Esophagus (tissue), 2 donors: Measurements from ENCODE around the gene TDRD9. TPM values are rescaled to one million over a fixed set of nuclear protein-coding genes. Genes with fewer than 3 reads are reported as not detected.

Source experiments
- H3K27ac ChIP-seq, 2 donors: one replicate each; pipeline ENCODE4 v1.5.1; 2013; ENCODE audit warnings: low read depth in 2 of 2, mild to moderate bottlenecking in 2 of 2, inconsistent platforms in 1 of 2, low read length in 1 of 2, moderate library complexity in 1 of 2
- H3K27me3 ChIP-seq, 2 donors: one replicate each; pipeline ENCODE4 v1.6.1; 2013; ENCODE audit warnings: low read length in 2 of 2, control low read depth in 1 of 2, mild to moderate bottlenecking in 1 of 2; ENCODE audit not compliant: insufficient read depth in 2 of 2, control insufficient read depth in 1 of 2
- H3K36me3 ChIP-seq, 2 donors: one replicate each; pipeline ENCODE4 v1.6.1; 2013; ENCODE audit warnings: low read length in 1 of 2; ENCODE audit not compliant: control insufficient read depth in 2 of 2, insufficient read depth in 2 of 2
- H3K4me1 ChIP-seq, 2 donors: one replicate each; pipeline ENCODE4 v1.6.1; 2013; ENCODE audit warnings: low read length in 1 of 2; ENCODE audit not compliant: control insufficient read depth in 2 of 2, insufficient read depth in 2 of 2
- H3K4me3 ChIP-seq, 2 donors: one replicate each; pipeline ENCODE4 v1.5.1; 2013; ENCODE audit warnings: low read length in 2 of 2, mild to moderate bottlenecking in 2 of 2, low read depth in 1 of 2, moderate library complexity in 1 of 2
- H3K9me3 ChIP-seq, 2 donors: one replicate each; pipeline ENCODE4 v1.6.1; 2013; ENCODE audit warnings: mild to moderate bottlenecking in 2 of 2, low read depth in 1 of 2, low read length in 1 of 2, moderate library complexity in 1 of 2; ENCODE audit not compliant: control insufficient read depth in 2 of 2, insufficient read depth in 1 of 2
- WGBS, 2 donors: extraction: QIAGEN DNeasy Blood & Tissue Kit; methylation state at CpG; one replicate each; pipeline ENCODE4 v1.1.7; 2013; 5-methylcytosine and 5-hydroxymethylcytosine counted together
- polyA plus RNA-seq, 2 donors: library from polyadenylated mRNA; stranded (reverse); fragments of 200-250 nt; gene quantifications; one replicate each; pipeline ENCODE4 v1.2.3, GENCODE V29; 2013
- donor health status: healthy with polysubstance abuse.
- donor health status: Bipolar disorder and iron deficiency.

The TDRD9 gene
- polyA plus RNA-seq, 2 donors, result 0.28 to 0.39 TPM

DNA sequence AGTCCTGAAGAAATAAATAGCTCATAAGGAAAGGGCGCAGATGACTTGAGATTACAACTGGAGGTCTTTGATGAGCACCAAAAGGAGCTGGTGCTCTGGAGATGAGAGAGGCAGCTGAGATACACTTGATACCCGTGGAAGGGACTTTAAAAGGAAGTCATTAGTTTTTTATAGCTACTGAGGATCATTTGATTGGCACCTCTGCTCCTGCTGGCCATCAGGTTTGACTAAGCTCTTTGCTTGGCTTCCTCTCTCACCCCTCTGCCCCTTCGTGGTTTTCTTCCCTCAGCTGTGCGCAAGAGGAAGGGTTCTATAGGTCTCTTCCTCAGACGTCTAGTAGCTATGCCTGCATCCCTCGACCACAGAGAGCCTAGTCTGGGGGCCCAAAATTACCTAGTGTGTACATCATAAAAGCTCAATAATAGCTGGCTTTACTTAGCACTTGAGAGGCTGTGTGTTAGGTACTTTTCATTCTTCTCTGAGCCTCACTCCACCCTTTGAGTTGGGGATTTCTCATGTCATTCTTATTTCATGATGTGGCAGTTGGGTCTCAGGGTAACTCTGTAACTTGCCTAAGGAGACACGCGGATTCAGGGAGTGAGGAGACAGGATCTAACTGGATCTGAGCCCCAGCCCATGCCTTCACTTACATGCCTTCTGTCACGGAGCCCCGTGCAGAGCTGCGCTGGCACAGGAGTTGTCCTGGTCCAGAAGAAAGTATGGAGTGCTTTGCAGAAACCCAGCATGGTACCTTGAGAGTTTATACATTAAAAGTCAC is 88.8 kb downstream of the TDRD9 start:
- Histone ChIP-seq H3K27ac (no peak overlapping the region), H3K36me3 (no peaks in the 10 kb centered on the region), H3K9me3 (no peaks in the 10 kb centered on the region), H3K4me1 (no peaks in the 10 kb centered on the region), H3K4me3 (no peak overlapping the region), H3K27me3 (no peaks in the 10 kb centered on the region)
- 67 to 75% methylated on average over 11 of the region's 11 CpGs for WGBS, 2 donors

DNA sequence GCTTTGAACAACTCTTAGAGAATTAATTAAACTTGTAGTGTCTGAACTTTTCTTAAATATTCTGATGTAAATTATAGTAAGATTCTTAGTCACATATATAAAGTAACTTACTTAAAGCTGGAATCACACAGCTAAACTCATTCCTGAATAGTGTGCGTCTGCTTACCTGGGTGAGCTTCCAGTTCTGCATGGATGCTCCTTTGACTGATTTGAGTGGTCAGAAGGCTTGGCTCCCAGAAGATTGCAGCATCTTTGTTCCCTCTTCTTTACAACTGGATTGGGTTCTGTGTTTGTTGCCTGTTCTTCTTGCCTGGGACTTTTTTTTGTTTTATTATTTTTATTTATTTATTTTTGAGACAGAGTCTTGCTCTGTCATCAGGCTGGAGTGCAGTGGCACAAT is 90.8 kb downstream of the TDRD9 start:
- no peak overlapping the region for H3K4me3 ChIP-seq
- 84 to 100% methylated on average over 1 of the region's 1 CpG for WGBS, 2 donors
- H3K9me3 ChIP-seq, result no peaks in the 10 kb centered on the region
- H3K36me3 ChIP-seq, result no peaks in the 10 kb centered on the region
- no peak overlapping the region for H3K27ac ChIP-seq
- no peaks in the 10 kb centered on the region for H3K27me3 ChIP-seq
- H3K4me1 ChIP-seq, result no peaks in the 10 kb centered on the region

DNA sequence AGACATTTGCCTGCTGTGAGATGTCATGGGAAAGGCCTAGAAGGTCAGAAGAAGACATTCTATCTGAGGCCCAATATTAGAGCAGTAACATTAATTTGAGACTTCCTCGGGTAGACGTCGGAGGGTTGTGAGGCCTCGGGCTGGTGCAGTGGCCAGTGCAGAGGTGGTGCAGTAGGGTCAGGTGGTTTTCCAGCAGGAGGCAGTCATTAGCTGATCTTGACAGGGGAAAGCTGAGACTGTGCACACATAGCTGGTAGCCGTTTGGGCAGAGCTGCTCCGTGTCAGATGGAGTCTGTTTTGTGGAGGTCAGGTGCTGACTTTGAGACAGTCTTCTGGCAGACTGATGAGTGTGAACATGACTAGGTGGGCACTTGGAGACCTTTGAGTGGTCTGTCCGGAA is 91.5 kb downstream of the TDRD9 start:
- H3K27me3 ChIP-seq, result no peaks in the 10 kb centered on the region
- WGBS, 2 donors, result 79 to 80% methylated on average over 7 of the region's 7 CpGs
- no peak overlapping the region for H3K4me3 ChIP-seq
- no peak overlapping the region for H3K27ac ChIP-seq
- no peaks in the 10 kb centered on the region for H3K4me1 ChIP-seq
- H3K36me3 ChIP-seq, result no peaks in the 10 kb centered on the region
- no peaks in the 10 kb centered on the region for H3K9me3 ChIP-seq

DNA sequence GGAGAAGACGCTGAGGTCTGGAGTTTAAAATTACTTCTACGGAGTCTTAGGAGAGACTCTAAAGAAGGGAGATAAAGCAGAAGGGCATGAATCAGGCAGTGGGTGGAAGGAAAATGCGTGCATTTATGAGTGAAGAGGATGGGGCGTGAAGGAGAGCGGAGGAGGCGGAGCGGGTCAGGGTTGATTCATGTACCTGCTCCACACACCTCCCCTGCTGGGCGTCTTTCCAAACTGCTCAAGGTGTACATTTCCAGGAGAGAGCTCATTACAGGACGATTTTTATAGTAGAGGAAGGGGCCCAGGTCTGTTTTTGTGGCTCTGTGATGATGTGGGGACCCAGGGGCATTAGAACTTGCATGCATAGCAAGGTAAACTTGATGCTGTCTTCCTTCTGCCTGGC is 92.2 kb downstream of the TDRD9 start:
- Histone ChIP-seq H3K36me3 (no peaks in the 10 kb centered on the region), H3K4me1 (no peaks in the 10 kb centered on the region), H3K9me3 (no peaks in the 10 kb centered on the region), H3K27ac (no peak overlapping the region), H3K27me3 (no peaks in the 10 kb centered on the region), H3K4me3 (no peak overlapping the region)
- WGBS, 2 donors, result 80 to 81% methylated on average over 9 of the region's 9 CpGs

DNA sequence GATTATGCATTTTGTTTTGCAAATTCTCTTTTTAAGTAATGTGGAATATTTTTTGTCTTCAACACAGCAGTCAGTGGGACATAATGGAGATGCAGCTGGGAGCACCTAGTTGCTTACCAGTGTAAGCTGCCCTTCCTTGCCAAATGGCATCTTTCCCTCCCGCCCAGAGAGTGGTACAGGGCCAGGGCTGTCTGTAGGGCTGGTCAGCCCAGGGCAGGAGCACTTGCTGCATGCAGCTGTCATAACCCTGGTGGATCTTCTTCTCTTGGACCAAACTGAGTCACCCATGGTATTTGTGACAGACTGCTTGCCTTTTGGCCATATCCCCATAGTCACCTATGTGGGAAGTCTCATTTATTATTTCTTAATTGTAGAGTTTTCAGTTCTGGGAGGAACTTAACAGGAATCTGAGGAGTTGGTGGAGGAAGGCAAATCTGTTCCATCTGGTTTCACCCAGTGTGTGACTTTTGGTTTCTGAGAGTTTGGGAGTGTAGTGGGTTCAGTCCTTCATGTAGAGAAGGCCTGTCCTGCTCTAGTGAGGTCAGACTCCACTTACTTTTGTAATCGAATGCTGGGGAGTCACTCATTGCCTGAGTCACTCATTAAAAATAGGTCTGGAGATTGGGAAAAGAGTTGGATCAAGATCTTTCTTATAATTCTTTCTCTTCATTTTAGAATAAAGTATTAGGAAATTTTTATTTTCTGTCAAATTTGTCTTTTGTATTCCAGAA is 95.2 kb downstream of the TDRD9 start:
- Histone ChIP-seq H3K27ac (no peak overlapping the region), H3K9me3 (no peaks in the 10 kb centered on the region), H3K27me3 (no peaks in the 10 kb centered on the region), H3K4me1 (no peaks in the 10 kb centered on the region), H3K4me3 (no peak overlapping the region), H3K36me3 (no peaks in the 10 kb centered on the region)
- 68 to 82% methylated on average over 2 of the region's 2 CpGs for WGBS, 2 donors

DNA sequence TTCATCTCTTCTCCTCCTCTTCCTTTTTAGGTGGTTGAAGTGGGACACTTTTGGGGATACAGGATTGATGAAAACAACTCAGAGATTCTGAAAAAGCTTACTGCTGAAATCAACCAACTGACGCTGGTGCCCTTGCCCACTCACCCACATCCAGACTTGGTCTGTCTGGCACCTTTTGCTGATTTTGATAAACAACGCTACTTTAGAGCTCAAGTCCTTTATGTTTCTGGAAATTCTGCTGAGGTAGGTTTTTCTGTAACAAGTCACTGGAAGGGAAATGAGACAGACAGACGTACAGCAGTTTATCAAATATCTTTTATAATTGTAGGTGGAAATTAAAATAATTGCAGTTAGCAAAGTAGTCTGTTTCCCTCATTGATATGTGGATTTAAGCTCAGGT is 97.3 kb downstream of the TDRD9 start:
- no peaks in the 10 kb centered on the region for H3K36me3 ChIP-seq
- no peaks in the 10 kb centered on the region for H3K9me3 ChIP-seq
- no peaks in the 10 kb centered on the region for H3K27me3 ChIP-seq
- 82% methylated on average over 3 of the region's 3 CpGs for WGBS, 2 donors
- no peak overlapping the region for H3K27ac ChIP-seq
- H3K4me1 ChIP-seq, result no peaks in the 10 kb centered on the region
- no peak overlapping the region for H3K4me3 ChIP-seq

DNA sequence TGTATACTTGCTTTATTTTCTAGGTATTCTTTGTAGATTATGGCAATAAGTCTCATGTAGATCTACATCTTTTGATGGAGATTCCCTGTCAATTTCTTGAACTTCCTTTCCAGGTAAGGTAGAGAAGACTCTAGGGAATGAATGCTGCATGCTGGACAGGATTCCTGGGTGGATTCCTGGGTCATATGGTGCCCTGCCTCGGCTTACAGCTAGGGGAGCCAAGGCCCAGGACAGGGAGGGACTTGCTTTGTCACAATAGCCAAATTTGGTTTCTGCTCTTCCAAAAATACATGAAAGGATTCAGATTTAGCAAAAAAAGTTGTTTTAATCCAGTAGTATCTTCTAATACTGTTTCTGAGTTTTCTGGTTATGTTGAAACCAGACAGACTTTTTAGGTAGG is 97.8 kb downstream of the TDRD9 start:
- 59 to 72% methylated on average over 1 of the region's 1 CpG for WGBS, 2 donors
- Histone ChIP-seq H3K4me1 (no peaks in the 10 kb centered on the region), H3K9me3 (no peaks in the 10 kb centered on the region), H3K4me3 (no peak overlapping the region), H3K27ac (no peak overlapping the region), H3K27me3 (no peaks in the 10 kb centered on the region), H3K36me3 (no peaks in the 10 kb centered on the region)

DNA sequence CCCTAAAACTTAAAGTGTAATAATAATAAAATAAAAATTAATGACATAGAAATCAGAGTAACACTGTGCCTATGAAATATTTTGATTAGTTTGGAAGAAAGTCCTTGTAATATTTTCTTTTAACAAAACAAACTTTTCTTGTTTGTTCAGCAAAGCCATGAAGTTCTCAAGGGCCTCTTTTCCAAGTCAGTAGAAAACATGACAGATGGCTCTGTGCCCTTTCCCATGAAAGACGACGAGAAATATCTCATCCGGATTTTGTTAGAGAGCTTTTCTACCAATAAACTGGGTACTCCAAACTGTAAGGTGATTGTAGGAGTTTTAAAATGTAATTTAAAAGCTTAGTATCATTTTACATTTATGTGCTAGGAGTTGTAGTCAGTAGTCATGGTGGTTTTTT is 102.7 kb downstream of the TDRD9 start:
- H3K4me3 ChIP-seq, result no peak overlapping the region
- no peaks in the 10 kb centered on the region for H3K4me1 ChIP-seq
- no peak overlapping the region for H3K27ac ChIP-seq
- no peaks in the 10 kb centered on the region for H3K27me3 ChIP-seq
- no peaks in the 10 kb centered on the region for H3K36me3 ChIP-seq
- WGBS, 2 donors, result 38 to 40% methylated on average over 3 of the region's 3 CpGs
- no peaks in the 10 kb centered on the region for H3K9me3 ChIP-seq

DNA sequence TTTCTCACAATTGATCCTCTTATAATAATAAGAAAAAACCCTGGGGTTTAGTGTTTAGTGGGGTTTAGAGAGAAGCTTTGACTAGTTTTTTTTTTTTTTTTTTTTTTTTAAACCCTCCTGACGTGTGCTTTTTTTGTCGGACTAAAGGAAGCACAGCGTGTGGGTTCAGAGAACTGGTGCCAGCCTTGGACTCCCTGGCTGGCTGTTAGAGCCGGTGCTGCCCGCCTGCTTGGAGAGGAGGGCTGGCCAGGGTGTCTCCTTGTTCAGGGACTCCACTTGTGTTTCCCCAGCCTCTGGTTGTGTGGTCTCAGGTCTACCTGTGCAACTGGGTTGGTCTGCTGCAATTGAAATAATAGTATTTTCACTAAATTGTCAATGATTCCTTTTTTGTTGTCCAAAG is 103.1 kb downstream of the TDRD9 start:
- no peak overlapping the region for H3K27ac ChIP-seq
- WGBS, 2 donors, result 54 to 59% methylated on average over 5 of the region's 5 CpGs
- H3K36me3 ChIP-seq, result no peaks in the 10 kb centered on the region
- H3K9me3 ChIP-seq, result no peaks in the 10 kb centered on the region
- no peak overlapping the region for H3K4me3 ChIP-seq
- no peaks in the 10 kb centered on the region for H3K27me3 ChIP-seq
- H3K4me1 ChIP-seq, result no peaks in the 10 kb centered on the region
